Measurements from ENCODE around the gene IL6ST.

Gene IL6ST

GRCh38 chr5:55966284-55966683 lies 28.5 kb downstream of the IL6ST start:
- DNase-seq (no peak), ATAC-seq (ENCODE audit: insufficient read depth, low read depth) (no peak)
- H3K4me1 ChIP-seq (ENCODE audit: insufficient read depth, low read length), result no peaks in the 10 kb centered on the region
- H4K20me1 ChIP-seq (ENCODE audit: insufficient read depth, low read length), result no peaks in the 10 kb centered on the region
- H2AFZ ChIP-seq (ENCODE audit: low read depth, low read length), result no peak overlapping the region
- TF ChIP-seq CTCF (IDR thresholded peaks at IDR 0.05; ENCODE audit: borderline replicate concordance, extremely low read depth, low read length, poor library complexity, severe bottlenecking), result no peak
- no peak for TF ChIP-seq EZH2 (IDR thresholded peaks at IDR 0.05; ENCODE audit: borderline replicate concordance, low read depth, low read length, severe bottlenecking)
- H3K4me3 ChIP-seq (ENCODE audit: low read depth in 1 of 2, low read length in 2 of 2), result no peak overlapping the region
- H3K79me2 ChIP-seq (ENCODE audit: insufficient read depth, low read length), result no peaks in the 10 kb centered on the region
- no peak overlapping the region for H3K4me2 ChIP-seq (ENCODE audit: insufficient read depth, low read length)
- no peaks in the 10 kb centered on the region for H3K27me3 ChIP-seq (ENCODE audit: insufficient read depth, low read length, poor library complexity)
- H3K36me3 ChIP-seq (ENCODE audit: insufficient read depth, low read length), result no peaks in the 10 kb centered on the region
- no peaks in the 10 kb centered on the region for H3K9me3 ChIP-seq (ENCODE audit: insufficient read depth, low read length, severe bottlenecking)
- H3K27ac ChIP-seq (ENCODE audit: low read length), result no peak overlapping the region
- H3K9ac ChIP-seq (ENCODE audit: low read depth, low read length), result no peak overlapping the region

- ATAC-seq (ENCODE audit: insufficient read depth, low read depth) (no peak), DNase-seq (no peak)
- Histone ChIP-seq H3K9ac (ENCODE audit: low read depth, low read length) (no peak overlapping the region), H3K4me2 (ENCODE audit: insufficient read depth, low read length) (no peak overlapping the region), H4K20me1 (ENCODE audit: insufficient read depth, low read length) (no peaks in the 10 kb centered on the region), H3K9me3 (ENCODE audit: insufficient read depth, low read length, severe bottlenecking) (no peaks in the 10 kb centered on the region), H3K36me3 (ENCODE audit: insufficient read depth, low read length) (no peaks in the 10 kb centered on the region), H3K4me1 (ENCODE audit: insufficient read depth, low read length) (no peaks in the 10 kb centered on the region), H3K79me2 (ENCODE audit: insufficient read depth, low read length) (no peaks in the 10 kb centered on the region), H3K27ac (ENCODE audit: low read length) (no peak overlapping the region), H2AFZ (ENCODE audit: low read depth, low read length) (no peak overlapping the region), H3K27me3 (ENCODE audit: insufficient read depth, low read length, poor library complexity) (no peaks in the 10 kb centered on the region), H3K4me3 (ENCODE audit: low read depth in 1 of 2, low read length in 2 of 2) (no peak overlapping the region)
- TF ChIP-seq EZH2 (IDR thresholded peaks at IDR 0.05; ENCODE audit: borderline replicate concordance, low read depth, low read length, severe bottlenecking), result no peak
- TF ChIP-seq CTCF (IDR thresholded peaks at IDR 0.05; ENCODE audit: borderline replicate concordance, extremely low read depth, low read length, poor library complexity, severe bottlenecking), result no peak
These were observed 29.2 kb downstream of the IL6ST start for GRCh38 chr5:55965525-55965924.

- ATAC-seq (ENCODE audit: insufficient read depth, low read depth), result no peak
- H3K36me3 ChIP-seq (ENCODE audit: insufficient read depth, low read length), result no peaks in the 10 kb centered on the region
These were observed 34.0 kb downstream of the IL6ST start for GRCh38 chr5:55960779-55961178.

More at GRCh38 chr5:55960779-55961178, 34.0 kb downstream of the IL6ST start:
- Histone ChIP-seq H3K4me3 (ENCODE audit: low read depth in 1 of 2, low read length in 2 of 2) (no peak overlapping the region), H3K4me1 (ENCODE audit: insufficient read depth, low read length) (no peaks in the 10 kb centered on the region), H2AFZ (ENCODE audit: low read depth, low read length) (no peak overlapping the region), H3K4me2 (ENCODE audit: insufficient read depth, low read length) (no peak overlapping the region), H3K27me3 (ENCODE audit: insufficient read depth, low read length, poor library complexity) (no peaks in the 10 kb centered on the region), H4K20me1 (ENCODE audit: insufficient read depth, low read length) (no peaks in the 10 kb centered on the region), H3K79me2 (ENCODE audit: insufficient read depth, low read length) (no peaks in the 10 kb centered on the region), H3K27ac (ENCODE audit: low read length) (no peak overlapping the region), H3K9ac (ENCODE audit: low read depth, low read length) (no peak overlapping the region), H3K9me3 (ENCODE audit: insufficient read depth, low read length, severe bottlenecking) (no peaks in the 10 kb centered on the region)
- DNase-seq, result no peak
- no peak for TF ChIP-seq CTCF (IDR thresholded peaks at IDR 0.05; ENCODE audit: borderline replicate concordance, extremely low read depth, low read length, poor library complexity, severe bottlenecking)
- no peak for TF ChIP-seq EZH2 (IDR thresholded peaks at IDR 0.05; ENCODE audit: borderline replicate concordance, low read depth, low read length, severe bottlenecking)
